HG03108 (cell line): ENCODE measurements around the gene LRCH3.

Experiments
- ATAC-seq: cut with Tn5 transposase; IDR thresholded peaks from one replicate; pipeline ENCODE4 v1.9.1; 2021; ENCODE audit warnings: moderate library complexity; ENCODE audit not compliant: unreplicated experiment

Gene LRCH3

GRCh38 chr3:197791892-197792647 lies 1.0 kb downstream of the LRCH3 start:
- ATAC-seq, result peak; percentile 12

DNA sequence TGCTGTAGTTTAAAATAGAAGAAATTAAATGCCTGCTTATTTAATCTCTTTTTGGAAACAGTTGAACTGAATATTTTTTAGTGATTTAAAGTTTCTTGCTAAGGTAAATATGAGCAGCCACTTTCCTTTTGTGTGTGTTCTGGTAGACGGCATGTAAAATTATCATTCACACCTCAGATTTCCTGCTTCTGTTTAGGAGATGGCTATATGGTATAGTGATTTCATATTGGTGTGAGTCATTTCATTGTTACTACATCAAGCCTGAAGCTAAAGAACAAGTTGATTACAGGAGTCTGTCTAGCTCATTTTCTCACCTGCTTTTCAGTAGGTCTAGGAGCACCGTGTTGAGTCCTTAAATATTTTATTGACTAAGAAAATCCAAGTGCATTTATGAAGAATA lies 2.2 kb downstream of the LRCH3 start:
- no peak for ATAC-seq

- no peak for ATAC-seq
These were observed 3.1 kb downstream of the LRCH3 start for GRCh38 chr3:197794115-197794514.

- ATAC-seq, result no peak
These were observed 4.1 kb downstream of the LRCH3 start for GRCh38 chr3:197795200-197795599.

DNA sequence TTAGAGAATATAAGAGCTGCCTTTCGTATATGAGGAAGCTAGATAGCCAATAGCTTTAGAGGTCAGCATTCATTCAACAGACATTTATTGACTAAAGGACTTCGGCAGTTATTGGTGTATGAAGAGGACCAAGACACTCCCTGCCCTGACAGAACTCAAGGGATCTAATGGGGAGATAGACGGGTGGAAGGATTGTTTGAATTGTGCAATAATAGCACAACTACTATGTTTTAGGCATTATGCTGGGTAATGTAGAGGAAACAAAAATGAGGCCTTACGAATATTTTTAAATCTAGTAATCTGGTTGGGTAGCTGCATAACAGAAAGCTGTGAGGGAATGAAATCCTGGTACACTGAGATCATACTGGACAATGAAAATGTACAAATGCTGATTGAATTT lies 5.0 kb downstream of the LRCH3 start:
- ATAC-seq, result no peak

DNA sequence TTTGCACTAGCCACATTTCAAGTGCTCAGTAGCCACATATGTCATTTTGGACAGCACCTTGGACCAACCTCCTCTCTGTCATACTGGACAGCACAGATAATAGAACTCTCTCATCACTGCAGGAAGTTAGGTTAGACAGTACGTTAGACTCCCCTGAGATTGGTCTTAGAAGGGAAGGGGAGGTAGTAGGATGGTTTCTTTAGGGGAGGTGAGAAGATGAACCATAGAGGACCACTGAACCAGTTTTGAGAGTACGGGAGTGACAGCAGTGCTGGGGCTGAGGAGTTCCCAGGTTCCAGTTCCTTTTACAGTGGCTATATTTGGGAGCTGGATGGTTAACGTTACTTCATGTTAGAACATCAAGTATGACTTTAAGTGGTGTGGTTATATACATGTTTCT lies 7.8 kb downstream of the LRCH3 start:
- peak; percentile 57 for ATAC-seq

DNA sequence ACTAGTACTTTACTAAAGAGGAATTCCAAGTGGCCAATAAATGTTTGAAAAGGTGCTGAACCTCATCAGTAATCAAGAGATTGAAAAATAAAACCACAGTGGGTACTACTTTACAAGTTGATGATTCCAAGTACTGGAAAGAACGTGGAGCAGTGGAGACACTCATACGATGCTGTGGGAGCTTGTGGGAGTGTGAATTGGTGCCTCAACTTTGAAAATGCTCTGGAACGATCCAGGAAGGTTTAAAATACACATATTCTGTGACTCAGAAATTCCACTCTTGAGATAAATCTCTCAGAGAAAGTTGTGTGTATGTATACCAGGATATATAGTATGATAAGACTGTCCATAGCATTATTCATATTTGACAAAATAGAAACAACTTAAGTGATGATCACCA lies 9.3 kb downstream of the LRCH3 start:
- ATAC-seq, result no peak

GRCh38 chr3:197801891-197802778 lies 11.1 kb downstream of the LRCH3 start:
- peak; percentile 43 for ATAC-seq

GRCh38 chr3:197802779-197803459 lies 11.9 kb downstream of the LRCH3 start:
- no peak for ATAC-seq

DNA sequence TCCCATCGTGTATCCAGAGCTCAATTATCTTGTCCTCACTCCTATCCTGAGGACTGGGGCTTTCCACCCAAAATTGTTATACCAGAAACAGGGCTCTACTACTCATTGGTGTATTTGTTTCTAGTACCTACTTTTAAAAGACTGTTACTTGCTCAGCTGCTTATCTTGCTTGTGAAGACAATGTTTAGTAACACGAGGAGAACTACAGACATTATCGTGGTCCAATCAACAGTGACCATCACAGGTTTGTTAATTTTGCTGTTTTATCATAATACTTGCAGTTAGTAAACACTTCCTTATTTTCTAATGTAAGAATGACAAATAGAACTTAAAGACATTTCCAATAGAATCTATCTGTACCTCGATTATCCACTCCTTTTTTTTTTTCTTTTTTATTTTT lies 13.5 kb downstream of the LRCH3 start:
- no peak for ATAC-seq

- no peak for ATAC-seq
These were observed 17.0 kb downstream of the LRCH3 start for GRCh38 chr3:197807969-197808587.

GRCh38 chr3:197809356-197810020 lies 18.4 kb downstream of the LRCH3 start:
- ATAC-seq, result no peak

- ATAC-seq, result no peak
These were observed 19.8 kb downstream of the LRCH3 start for GRCh38 chr3:197810901-197811300.

GRCh38 chr3:197811343-197811742 lies 20.3 kb downstream of the LRCH3 start:
- ATAC-seq, result no peak

DNA sequence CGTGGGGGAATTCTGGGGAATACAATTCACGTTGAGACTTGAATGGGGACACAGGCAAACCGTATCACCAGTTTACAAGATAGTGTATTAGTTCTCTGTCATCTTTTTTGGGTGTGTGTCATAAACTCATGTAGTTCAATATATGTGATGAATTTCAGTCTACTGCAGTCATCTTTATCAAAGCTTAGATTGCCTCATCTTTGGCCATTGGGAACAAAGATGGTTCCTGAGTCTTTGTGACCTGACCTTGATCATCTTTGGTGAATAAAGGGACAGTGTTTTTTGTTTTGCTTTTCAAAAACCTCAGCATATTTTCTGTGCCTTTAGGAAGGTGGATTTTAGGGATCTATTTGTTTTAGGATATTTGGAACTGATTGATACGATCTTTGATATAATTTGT lies 23.3 kb downstream of the LRCH3 start:
- no peak for ATAC-seq

GRCh38 chr3:197820550-197821335 lies 29.7 kb downstream of the LRCH3 start:
- no peak for ATAC-seq

GRCh38 chr3:197829397-197830045 lies 38.5 kb downstream of the LRCH3 start:
- no peak for ATAC-seq

DNA sequence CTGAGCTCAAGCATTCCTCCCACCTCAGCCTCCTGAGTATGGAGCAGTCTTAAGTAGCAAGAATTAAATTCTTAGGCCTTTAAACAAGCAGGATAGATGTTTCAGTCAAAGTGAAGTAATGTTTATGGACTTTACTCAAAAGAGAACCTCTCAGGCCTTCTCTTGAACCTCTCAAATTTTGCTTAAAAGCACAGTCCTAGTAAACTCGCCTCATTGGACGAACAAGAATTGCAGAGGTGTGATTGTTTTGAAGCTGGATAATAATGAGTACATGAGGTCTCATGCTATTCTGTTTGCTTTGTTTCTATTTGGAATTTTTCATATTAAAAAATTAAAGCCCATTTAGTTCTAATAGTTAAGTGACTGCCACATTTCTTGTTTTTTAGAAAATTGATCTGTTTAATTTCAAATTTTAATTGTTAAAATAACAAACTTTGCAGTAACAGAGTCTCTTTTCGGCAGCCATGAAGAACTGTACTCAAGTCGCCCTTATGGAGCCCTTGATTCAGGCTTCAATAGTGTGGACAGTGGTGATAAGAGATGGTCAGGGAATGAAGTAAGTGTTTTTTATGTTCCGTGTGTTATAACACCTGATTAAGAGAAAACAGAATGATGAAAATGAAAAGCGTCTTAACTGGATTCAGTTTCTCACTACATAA lies 39.4 kb downstream of the LRCH3 start:
- ATAC-seq, result no peak

DNA sequence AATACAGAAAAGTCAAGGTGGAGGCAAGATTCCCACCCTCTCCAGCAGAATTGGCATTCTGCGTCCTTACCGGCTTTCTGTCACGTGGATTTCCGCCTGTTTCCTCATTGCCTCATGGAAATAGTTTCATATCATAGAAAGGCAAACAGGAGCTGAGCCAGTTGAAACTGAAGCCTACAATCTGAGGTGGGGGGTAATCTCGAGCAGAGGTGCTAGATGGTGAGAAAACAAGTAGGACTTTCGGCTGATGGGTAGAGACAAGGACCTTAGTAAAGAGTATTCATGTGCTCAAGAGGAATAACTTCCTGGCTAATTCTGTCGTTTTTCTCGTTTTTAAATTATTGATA lies 39.9 kb downstream of the LRCH3 start:
- no peak for ATAC-seq
